ENCODE measurements around the gene CEMIP.

CEMIP gene

DNA sequence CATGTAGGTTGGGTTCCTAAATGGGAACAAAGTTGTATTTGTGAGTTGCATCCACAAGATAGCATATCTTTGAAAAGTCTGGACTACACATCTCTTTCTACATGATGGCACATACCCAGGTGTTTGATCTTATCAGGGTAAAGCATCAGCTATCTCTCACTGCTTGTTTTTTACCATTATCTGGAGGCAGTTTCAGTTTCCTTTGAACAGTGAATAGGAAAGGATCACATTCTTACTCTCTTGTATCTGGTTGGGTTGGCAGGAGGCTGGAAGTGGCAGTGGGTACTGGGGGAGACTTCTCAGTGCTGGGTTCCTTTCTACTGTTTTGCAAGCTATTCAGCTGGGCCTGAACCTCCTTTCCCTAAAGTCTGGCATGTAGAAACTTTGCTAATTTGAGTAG is 4.1 kb downstream of the CEMIP start:
- in situ Hi-C loops (cut with HindIII; ENCODE audit: low sequenced_read_pairs), result no loop called here

DNA sequence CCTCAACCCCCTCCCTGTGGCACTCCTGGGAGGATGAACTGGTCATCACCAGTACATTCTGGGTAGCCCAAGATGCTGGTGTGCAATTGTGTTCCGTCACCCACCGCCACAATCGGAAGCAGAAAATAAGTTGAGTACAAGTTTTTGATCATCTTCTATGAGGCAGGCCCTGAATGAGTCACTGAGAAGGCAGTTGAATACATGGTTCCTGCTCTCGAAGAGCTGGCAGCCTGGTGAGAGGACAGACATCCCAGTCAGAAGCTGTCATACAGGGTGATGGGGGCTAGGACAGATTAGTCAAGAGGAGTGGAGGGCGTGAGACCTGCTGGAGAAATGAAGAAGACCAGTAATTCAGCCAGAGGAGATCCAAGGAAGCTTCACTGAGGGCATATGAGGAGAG is 6.2 kb downstream of the CEMIP start:
- in situ Hi-C loops (cut with HindIII; ENCODE audit: low sequenced_read_pairs), result loop anchor here (5.0 kb wide), 1 partner anchor 68 kb away; no protein-coding TSS in a partner anchor

DNA sequence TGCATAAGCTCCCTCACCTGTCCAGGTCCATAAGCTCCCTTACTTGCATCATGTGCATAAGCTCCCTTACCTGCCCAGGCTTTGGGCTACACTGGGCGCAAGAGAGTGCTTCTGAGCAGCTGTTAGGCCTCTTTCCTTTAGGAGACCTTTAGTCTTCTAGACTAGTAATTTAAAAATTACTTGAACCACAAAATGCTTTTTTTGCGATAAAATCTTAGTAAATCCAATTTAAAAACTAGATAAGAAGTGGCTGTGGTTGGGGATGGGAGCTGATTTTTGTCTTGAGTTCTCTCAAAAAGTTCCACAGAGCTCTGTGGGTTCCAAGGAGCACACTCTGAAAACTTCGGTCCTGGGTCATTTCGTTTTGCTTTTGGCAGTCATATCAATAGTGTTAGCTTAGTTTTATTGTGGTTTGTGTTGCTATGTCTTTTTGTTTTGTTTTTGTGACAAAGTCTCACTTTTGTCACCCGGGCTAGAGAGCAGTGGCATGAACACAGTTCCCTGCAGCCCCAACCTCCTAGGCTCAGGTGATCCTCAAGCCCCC is 6.7 kb downstream of the CEMIP start:
- in situ Hi-C loops (cut with HindIII; ENCODE audit: low sequenced_read_pairs), result loop anchor here (5.0 kb wide), 1 partner anchor 69 kb away; no protein-coding TSS in a partner anchor

DNA sequence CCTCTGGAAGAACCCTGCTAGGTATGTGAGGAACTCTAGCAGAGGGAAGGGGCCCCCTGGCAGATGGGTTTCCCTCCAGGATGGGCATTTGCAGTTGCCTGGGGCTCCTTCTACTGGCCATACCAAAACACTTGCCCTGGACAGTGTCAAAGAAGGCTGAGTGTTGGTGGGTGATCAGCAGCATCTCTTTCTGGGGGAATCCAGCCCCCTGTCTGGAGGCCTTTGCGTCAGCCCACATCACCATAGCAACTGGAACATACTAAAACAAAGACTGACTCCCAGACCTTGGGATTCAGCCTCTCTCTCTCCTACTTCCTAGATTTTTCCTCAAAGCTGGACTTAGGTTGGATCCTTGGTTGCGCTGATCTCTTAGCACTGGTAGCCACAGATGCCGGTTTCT is 8.1 kb downstream of the CEMIP start:
- in situ Hi-C loops (cut with HindIII; ENCODE audit: low sequenced_read_pairs), result loop anchor here (5.0 kb wide), 1 partner anchor 70 kb away; no protein-coding TSS in a partner anchor

DNA sequence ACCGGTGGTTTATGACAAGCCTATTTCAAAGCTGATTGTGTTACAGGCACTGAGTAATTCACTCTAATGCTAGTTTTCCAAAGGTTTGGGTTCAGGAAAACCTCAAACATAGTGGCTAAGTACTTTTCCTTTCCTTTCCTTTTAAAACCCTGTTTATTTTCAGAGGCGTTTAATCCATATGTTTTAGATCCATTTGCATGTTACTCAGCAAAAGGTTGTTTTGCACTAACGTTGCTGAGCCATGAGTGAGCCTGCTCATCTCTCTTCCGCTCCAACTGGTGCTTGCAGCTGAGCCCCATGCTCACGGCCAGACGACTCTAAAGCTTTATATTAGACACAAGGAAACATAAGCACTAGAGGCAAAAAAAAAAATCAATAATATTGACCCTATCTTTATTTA is 9.4 kb downstream of the CEMIP start:
- in situ Hi-C loops (cut with HindIII; ENCODE audit: low sequenced_read_pairs), result loop anchor here (5.0 kb wide), 1 partner anchor 71 kb away; no protein-coding TSS in a partner anchor

DNA sequence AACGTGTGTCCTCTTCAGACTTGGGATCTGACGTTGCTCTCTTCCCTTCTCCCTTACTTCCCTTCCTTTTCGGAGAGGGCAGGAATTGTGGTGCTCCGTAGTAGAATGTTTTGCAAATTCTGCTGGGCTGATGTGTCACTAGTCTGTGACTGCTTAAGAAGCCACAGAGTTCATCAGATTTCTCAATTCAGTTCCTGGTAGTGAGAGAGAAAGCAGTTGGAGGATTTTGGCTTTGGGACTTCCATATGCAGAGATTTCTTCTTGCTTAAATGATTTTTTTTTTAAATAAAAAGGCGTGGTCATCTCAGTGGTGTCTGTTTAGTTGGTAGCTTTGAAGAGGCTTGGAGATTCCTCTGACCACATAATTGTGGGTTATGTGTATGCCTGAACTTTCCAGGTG is 10.1 kb downstream of the CEMIP start:
- in situ Hi-C loops (cut with HindIII; ENCODE audit: low sequenced_read_pairs), result loop anchor here (5.0 kb wide), 1 partner anchor 72 kb away; no protein-coding TSS in a partner anchor

DNA sequence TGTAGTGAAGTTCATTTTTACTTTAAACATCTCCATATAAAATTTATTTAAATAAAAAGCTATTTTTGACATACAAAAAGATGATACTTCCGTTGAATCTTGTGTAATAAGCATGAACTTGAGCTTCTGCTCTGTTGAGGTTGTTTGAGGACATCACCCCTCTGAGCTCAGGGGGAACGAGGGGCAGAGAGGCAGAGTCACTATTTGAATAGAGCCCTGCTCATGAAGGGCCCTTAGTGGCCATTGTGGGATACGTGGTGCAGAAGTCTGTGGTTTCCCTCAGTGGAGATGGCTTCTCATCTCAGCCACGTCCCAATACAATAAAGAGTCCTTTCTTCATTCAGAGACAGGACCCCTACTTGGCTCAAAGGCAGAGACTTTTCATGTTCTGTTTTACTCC is 10.6 kb downstream of the CEMIP start:
- in situ Hi-C loops (cut with HindIII; ENCODE audit: low sequenced_read_pairs), result loop anchor here (5.0 kb wide), 2 partner anchors 72 to 178 kb away; no protein-coding TSS in a partner anchor

DNA sequence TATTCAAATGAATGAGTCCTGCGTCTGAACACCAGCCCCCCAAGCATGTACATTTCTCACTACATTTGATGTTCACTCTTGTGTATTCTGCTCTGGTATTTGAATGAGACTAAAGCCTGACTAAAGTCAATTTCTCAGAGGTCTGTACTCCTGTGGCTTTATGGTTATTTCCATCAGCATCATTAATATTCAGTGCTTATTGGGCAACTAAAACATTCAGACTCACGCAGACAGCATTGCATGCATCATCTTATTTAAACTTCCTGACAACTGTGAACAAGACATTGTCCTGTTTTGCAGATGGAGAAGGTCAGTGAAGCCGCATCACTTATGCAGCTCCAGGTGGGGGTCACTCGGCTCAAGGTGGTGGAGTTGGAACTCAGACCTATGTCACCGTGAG is 11.1 kb downstream of the CEMIP start:
- in situ Hi-C loops (cut with HindIII; ENCODE audit: low sequenced_read_pairs), result loop anchor here (5.0 kb wide), 1 partner anchor 177 kb away; no protein-coding TSS in a partner anchor

DNA sequence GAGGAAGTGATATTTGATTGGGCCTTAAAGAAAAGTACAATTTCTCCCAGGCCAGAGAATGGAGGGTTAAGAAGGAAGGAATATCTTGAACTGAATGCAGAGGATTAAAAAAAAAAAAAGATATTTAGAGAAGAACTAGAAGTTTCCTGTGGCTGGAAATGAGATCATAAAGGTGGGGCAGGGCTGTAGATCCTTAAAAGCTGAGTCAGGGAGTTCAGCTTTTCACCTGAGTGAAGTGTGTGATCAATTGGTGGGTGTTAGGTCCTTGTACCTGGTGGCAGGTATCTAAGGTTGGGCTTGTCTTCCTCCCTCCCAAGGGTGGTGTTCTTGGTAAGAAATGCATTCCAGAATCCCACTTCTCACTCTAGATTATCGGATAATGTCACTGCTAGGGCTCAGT is 11.8 kb downstream of the CEMIP start:
- in situ Hi-C loops (cut with HindIII; ENCODE audit: low sequenced_read_pairs), result loop anchor here (5.0 kb wide), 1 partner anchor 176 kb away; no protein-coding TSS in a partner anchor

DNA sequence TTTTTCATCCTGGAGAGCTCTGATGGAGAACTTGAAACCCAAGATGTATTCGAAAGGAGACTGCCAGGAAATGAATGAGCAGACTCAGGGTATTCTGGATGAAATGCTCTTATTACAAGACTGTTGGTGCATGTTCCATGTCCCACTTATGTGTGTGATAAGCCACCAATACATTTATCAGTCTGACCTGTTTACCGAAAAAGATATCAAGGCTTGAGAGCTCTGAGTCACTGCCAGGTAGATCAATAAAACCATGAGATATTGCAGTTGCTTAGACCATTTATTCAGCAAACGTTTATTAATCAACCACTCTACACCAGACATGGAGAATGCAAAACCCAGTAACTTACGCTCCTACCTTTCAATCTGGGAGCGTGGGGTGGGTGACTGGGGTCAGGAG is 17.2 kb downstream of the CEMIP start:
- in situ Hi-C loops (cut with HindIII; ENCODE audit: low sequenced_read_pairs), result no loop called here

DNA sequence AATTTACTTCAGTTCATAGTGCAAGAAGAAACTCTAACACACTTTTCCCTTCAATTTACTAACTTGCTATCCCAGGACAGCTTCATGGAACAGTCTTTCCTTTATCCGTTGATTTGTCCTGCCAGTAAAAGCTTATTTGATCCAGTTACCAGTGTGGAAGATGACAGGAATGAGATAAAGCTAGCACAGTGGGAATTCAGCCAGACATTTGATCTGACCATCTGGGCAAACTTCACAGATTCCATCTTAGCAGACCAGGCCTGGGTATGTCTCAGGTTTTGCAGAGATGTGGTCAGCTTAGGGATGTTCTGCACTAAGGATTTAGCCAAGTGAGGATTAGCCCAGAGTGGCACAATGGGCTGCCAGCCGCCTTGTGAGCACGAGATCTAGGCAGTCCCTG is 19.7 kb downstream of the CEMIP start:
- in situ Hi-C loops (cut with HindIII; ENCODE audit: low sequenced_read_pairs), result no loop called here

DNA sequence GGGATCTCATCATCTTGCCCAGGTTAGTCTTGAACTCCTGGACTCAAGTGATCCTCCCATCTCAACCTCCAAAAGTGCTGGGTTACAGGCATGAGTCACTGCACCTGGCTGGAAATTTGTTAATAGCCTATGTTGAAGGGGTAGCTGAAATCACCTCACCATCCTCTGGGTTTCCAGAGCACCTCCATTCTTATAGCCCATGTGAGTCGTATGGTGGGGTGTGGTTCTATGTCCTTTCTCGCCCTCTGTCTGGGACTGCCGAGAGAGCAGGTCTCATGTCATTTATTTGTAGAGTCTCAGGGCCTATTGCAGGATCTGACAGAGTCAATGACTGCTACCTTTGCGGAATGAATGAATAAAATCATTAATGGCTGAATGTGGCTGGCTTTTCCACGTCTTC is 20.9 kb downstream of the CEMIP start:
- in situ Hi-C loops (cut with HindIII; ENCODE audit: low sequenced_read_pairs), result no loop called here

DNA sequence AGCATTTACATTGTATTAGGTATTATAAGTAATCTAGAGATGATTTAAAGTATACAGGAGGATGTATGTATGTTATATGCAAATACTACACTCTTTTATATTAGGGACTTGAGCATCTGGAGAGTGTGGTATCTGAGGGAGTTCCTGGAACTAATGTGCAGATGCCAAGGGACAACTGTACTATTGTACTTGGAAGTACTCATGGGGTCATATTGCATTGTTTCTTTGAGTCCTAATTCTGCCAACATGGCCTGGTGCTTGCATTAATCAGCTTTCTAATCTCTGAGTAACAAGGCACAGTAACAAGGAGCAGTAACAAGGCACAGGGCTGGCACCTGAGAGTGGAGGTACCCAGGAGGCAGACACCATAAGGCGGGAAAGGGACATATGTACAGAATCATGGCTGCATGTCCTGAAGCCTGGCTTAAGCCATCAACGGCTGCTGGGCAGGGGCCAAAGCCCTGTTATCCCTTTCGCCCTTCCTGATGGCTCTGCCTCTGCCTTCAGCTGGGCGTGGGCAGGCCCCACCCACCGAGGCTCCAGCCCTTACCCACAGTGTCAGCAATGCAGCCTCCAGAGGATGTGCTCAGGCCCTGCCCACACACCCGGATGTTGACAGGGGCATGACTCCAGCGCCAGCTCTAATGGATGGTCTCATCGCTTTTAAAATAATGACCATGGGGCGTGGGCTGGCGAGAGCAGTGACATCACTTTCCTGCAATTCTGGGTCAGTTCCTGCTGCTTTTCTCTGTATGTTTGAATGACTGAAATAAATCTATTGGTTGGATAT is 22.9 kb downstream of the CEMIP start:
- in situ Hi-C loops (cut with HindIII; ENCODE audit: low sequenced_read_pairs), result no loop called here

DNA sequence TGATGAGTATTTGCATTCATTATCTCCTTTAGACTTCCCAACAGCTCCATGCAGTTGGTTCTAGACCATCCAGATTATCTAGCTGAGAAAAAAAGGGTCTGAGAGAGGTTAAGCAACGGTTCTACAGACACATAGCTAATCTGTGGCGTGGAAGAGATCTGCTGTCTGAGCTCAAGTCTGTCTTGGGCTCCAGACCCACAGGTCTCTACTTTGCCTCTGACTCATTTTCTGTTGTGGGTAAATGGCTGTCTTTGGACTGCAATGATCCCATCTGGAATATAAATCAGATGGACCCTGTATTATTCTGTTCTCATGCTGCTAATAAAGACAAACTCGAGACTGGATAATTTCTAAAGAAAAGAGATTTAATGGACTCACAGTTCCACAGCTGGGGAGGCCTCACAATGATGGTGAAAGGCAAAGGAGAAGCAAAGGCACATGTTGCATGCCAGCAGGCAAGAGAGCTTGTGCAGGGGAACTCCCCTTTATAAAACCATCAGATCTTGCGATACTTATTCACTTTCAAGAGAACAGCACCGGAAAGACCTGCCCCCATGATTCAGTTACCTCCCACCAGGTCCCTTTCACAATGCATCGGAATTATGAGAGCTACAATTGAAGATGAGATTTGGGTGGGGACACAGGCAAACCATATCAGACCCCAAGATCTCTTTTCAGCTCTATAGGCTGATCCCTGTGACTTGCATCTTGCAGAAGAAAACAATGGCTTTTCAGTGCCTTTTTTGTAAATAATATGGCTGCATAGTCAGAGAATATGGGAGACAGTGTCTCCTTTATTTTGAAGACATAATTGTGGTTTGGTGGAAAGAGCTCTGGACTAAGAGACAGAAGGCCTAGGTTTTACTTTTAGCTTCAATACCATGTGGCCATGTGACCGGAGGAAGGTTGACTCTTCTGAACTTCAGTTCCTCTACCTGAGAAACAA is 24.7 kb downstream of the CEMIP start:
- in situ Hi-C loops (cut with HindIII; ENCODE audit: low sequenced_read_pairs), result no loop called here

DNA sequence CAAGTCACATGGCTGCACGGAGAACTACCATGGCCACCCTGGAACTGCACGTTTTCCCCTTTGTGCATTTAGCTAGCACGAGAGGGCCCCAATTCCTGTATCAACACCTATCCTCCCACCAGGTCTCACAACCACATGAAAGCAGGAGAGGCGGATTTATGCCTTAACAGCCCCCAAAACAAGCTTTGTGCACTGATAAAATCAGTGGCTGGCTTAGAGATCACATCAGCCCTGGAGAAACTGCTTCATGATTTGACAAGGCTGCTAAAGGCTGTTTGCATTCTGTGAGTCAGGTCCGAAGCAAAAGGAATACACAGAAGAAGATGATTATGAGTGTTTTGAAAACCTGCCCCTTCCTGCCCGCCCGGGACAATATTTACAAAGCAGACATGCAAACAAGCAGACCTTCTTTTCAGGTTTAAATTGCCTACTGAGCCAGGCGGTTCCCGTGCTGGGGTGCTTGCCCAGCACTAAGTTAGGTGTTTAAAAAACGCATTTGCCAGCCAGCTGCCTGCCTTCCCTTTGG is 25.9 kb downstream of the CEMIP start:
- in situ Hi-C loops (cut with HindIII; ENCODE audit: low sequenced_read_pairs), result loop anchor here (5.0 kb wide), 1 partner anchor 67 kb away; no protein-coding TSS in a partner anchor

DNA sequence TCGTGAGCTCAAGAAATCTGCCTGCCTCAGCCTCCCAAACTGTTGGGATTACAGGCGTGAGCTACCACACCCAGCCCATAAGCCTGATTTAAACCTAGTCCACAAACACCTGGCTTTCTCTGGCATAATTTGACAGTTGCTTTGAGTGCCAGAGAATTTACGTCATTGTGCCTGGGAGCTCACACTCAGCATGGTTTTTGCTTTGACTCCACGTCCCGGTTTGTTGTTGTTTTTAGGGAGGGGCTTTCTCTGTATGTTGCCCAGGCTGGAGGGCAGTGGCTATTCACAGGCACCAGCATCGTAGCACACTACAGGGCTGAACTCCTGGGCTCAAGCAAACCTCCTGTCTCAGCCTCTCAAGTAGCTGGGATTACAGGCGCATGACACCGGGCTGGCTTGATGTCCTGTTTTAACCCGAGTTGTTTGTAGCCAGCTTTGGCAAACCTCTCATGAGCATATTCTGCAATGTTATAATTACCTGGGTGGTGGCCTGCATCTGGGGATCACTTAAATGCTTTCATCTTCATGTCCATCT is 32.7 kb downstream of the CEMIP start:
- in situ Hi-C loops (cut with HindIII; ENCODE audit: low sequenced_read_pairs), result no loop called here

DNA sequence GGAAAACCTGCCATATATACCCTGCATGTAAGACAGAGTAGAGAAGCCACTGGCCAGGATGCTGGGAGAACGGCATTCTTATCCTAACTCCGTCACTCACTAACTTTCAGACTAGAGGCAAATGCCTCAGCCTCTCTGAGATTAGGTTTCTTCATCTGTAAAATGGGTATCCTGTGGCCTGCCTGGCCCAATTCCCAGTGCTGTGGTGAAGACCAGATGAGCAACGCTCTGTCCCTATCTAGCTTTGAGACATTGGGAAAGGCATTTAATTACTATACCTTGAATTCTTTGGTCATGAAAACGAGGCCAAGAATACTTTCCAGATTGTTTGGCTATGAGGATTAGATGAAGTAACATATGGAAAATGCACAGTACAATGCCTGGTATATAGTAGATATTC is 35.9 kb downstream of the CEMIP start:
- in situ Hi-C loops (cut with HindIII; ENCODE audit: low sequenced_read_pairs), result no loop called here

DNA sequence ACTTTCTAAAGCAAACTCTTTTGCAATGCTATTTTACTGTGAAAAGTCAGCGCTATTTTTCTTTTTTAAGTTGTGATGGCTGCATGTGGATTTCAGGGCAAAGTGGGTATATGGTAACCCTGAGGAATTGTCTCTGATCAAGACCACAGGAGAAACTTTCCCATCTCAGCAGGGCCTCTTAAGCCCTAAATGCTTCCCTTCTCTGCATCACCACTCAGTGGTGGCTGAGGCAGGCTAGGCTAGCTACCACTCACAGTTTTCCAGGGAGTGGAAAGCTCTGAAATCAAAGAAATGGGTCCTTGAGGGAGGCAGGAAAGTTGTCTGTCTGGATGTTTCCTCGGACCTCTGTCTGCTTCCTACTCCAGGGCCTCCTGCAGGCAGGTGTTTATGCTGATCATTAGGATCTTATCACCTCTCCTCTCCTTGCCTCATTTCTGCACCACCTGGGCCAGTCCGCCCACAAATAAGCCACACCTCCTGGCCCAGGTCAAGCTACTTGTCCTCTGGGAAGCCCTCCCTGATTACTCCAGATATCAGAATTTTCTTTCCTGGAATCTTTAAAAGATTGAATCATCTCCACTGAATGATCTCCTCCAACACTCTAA is 37.0 kb downstream of the CEMIP start:
- in situ Hi-C loops (cut with HindIII; ENCODE audit: low sequenced_read_pairs), result no loop called here

DNA sequence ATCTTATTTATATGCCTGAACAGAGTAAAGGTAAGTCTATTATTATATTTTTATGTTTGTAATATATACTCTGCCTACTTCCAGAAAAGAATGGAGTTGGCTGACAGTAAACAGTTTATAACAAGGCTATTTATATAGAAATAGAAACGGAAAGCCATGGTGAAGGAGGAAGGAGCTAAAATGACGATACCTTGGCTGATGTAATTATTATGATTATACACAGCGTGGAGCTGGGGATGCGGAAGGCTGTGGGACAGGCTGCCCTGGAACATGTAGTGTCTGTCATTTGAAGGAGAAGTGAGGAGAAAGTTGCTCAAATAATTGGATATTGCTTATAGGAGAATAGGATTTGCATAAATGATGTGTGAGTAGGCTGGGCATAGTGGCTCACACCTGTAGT is 37.8 kb downstream of the CEMIP start:
- in situ Hi-C loops (cut with HindIII; ENCODE audit: low sequenced_read_pairs), result no loop called here

DNA sequence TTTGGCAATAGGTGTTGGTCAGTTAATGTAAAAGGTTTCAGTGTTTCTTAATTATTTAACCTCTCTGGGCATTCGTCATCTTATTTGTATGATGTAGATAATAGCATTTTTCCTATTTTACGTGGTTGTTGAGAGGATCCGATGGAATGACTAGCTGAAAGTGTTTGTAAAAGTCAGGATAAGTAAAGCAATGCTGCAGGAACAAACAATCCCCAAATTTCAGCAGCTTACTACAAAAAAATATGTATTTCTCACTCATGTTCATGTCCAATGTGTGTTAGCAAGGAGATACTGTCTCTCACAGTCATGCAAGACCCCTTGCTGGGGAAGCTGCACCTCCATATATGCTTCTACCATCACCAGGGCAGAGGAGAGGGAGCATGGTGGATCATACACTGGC is 38.7 kb downstream of the CEMIP start:
- in situ Hi-C loops (cut with HindIII; ENCODE audit: low sequenced_read_pairs), result no loop called here

All from endothelial cell of hepatic sinusoid (primary cell).